Nucleus accumbens (tissue), 56 donors: ENCODE data around the gene CCDC68.
"Not testable (repeated sequence)": the region's sequence is repeated elsewhere in the genome, so short reads cannot be mapped to it uniquely, and the experiment has no call there.

Experiments
- DNase-seq, 56 donors: peaks; one replicate each; lab custom pipeline; 2025; lab: John Stamatoyannopoulos, UW

The CCDC68 gene

GRCh38 chr18:54958704-54959625, at the start of gene CCDC68:
TSS of gene CCDC68 (minus strand) at chr18:54959461. CDS start at chr18:54942791, 16,670 bp downstream.
- DNase-seq = no peak

GRCh38 chr18:55007602-55008001, 48.3 kb upstream of the CCDC68 start:
- DNase-seq = no peak

- no peak for DNase-seq
These were observed 44.4 kb upstream of the CCDC68 start for GRCh38 chr18:55003695-55004094.

GRCh38 chr18:55002261-55002660, 43.0 kb upstream of the CCDC68 start:
- DNase-seq = no peak

GRCh38 chr18:55001394-55002024, 42.2 kb upstream of the CCDC68 start:
- DNase-seq = no peak

- no peak for DNase-seq
These were observed 41.3 kb upstream of the CCDC68 start for GRCh38 chr18:55000529-55000928.

- DNase-seq = no peak
These were observed 39.8 kb upstream of the CCDC68 start for GRCh38 chr18:54999016-54999415.

- no peak for DNase-seq
These were observed 36.3 kb upstream of the CCDC68 start for GRCh38 chr18:54995421-54996143.

- DNase-seq = no peak
These were observed 32.7 kb upstream of the CCDC68 start for GRCh38 chr18:54991981-54992380.

- no peak for DNase-seq
These were observed 25.6 kb upstream of the CCDC68 start for GRCh38 chr18:54984908-54985307.

- DNase-seq = no peak
These were observed 24.5 kb upstream of the CCDC68 start for GRCh38 chr18:54983791-54984190.

GRCh38 chr18:54983041-54983686, 23.9 kb upstream of the CCDC68 start:
- DNase-seq = no peak

GRCh38 chr18:54981076-54981475, 21.8 kb upstream of the CCDC68 start:
- DNase-seq = no peak

GRCh38 chr18:54975598-54975997, 16.3 kb upstream of the CCDC68 start:
- no peak for DNase-seq

- no peak for DNase-seq
These were observed 13.8 kb upstream of the CCDC68 start for GRCh38 chr18:54973046-54973445.

GRCh38 chr18:54968807-54969206, 9.5 kb upstream of the CCDC68 start:
- DNase-seq = no peak

- DNase-seq = not testable (repeated sequence)
These were observed 9.0 kb upstream of the CCDC68 start for GRCh38 chr18:54968237-54968636.

- DNase-seq = no peak
These were observed 8.5 kb upstream of the CCDC68 start for GRCh38 chr18:54967786-54968185.

GRCh38 chr18:54964741-54965140, 5.5 kb upstream of the CCDC68 start:
- DNase-seq = no peak

GRCh38 chr18:54962919-54963645, 3.8 kb upstream of the CCDC68 start:
- no peak for DNase-seq
